ENCODE data around the gene DCHS1.

DCHS1 gene

GRCh38 chr11:6616596-6617250, 38.9 kb downstream of the DCHS1 start:
- Histone ChIP-seq H3K27me3 (no peaks in the 10 kb centered on the region), H3K9me3 (no peaks in the 10 kb centered on the region), H3K4me1 (no peaks in the 10 kb centered on the region), H3K36me3 (no peaks in the 10 kb centered on the region), H3K4me3 (ENCODE audit: low read depth, low read length) (no peak overlapping the region)
- TF ChIP-seq, protein P1, sequence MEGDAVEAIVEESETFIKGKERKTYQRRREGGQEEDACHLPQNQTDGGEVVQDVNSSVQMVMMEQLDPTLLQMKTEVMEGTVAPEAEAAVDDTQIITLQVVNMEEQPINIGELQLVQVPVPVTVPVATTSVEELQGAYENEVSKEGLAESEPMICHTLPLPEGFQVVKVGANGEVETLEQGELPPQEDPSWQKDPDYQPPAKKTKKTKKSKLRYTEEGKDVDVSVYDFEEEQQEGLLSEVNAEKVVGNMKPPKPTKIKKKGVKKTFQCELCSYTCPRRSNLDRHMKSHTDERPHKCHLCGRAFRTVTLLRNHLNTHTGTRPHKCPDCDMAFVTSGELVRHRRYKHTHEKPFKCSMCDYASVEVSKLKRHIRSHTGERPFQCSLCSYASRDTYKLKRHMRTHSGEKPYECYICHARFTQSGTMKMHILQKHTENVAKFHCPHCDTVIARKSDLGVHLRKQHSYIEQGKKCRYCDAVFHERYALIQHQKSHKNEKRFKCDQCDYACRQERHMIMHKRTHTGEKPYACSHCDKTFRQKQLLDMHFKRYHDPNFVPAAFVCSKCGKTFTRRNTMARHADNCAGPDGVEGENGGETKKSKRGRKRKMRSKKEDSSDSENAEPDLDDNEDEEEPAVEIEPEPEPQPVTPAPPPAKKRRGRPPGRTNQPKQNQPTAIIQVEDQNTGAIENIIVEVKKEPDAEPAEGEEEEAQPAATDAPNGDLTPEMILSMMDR (IDR thresholded peaks at IDR 0.05; ENCODE audit: low read depth, low read length) = no peak
- DNase-seq = no peak

DNA sequence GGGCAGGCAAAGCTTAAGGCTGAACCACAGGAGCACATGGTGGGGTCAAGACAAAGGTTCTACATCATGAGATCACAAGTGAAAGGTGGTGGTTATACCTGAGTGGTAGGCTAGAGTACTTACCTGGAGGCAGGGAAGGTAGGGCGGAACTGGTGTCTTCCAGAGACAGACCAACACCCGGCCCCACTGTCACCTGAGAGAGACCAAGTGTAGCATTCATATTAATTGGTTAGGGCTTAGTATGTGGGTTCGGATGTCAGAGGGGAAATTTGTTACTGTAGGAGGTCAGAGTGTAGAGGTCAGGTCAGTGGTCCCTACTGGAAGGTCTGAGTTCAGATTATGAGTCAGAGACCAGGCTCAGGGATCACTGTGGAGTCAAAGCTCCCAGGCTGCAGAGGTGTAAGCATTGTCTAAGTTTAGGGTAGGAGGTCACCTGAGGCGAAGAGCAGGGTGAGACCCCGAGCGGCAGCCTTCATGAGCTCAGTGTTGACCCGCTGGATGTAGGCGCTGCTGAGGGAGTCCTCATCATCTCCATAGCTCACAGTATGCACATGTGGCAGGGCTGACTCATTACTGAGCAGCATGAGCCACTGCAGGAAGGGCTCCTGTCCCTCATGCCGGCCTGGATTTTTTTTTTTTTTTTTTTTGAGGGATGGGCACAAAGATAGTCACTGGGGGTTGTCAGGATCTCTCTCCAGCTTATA, 39.6 kb downstream of the DCHS1 start:
- DNase-seq = no peak
- TF ChIP-seq, protein P1 (IDR thresholded peaks at IDR 0.05; ENCODE audit: low read depth, low read length) = no peak
- Histone ChIP-seq H3K9me3 (no peaks in the 10 kb centered on the region), H3K4me3 (ENCODE audit: low read depth, low read length) (no peak overlapping the region), H3K4me1 (no peaks in the 10 kb centered on the region), H3K27me3 (no peaks in the 10 kb centered on the region), H3K36me3 (no peaks in the 10 kb centered on the region)

- H3K9me3 ChIP-seq = no peaks in the 10 kb centered on the region
- DNase-seq = no peak
- H3K27me3 ChIP-seq = no peaks in the 10 kb centered on the region
- TF ChIP-seq, protein P1 (IDR thresholded peaks at IDR 0.05; ENCODE audit: low read depth, low read length) = no peak
- H3K4me3 ChIP-seq (ENCODE audit: low read depth, low read length) = no peak overlapping the region
- H3K4me1 ChIP-seq = no peaks in the 10 kb centered on the region
- H3K36me3 ChIP-seq = peaks cover 6% of the 10 kb centered on the region
These were observed 40.6 kb downstream of the DCHS1 start for GRCh38 chr11:6615046-6615445.

GRCh38 chr11:6614446-6614845, 41.2 kb downstream of the DCHS1 start:
- H3K36me3 ChIP-seq = peaks cover 9% of the 10 kb centered on the region
- no peaks in the 10 kb centered on the region for H3K4me1 ChIP-seq
- H3K27me3 ChIP-seq = no peaks in the 10 kb centered on the region
- no peak overlapping the region for H3K4me3 ChIP-seq (ENCODE audit: low read depth, low read length)
- no peaks in the 10 kb centered on the region for H3K9me3 ChIP-seq
- TF ChIP-seq, protein P1 (IDR thresholded peaks at IDR 0.05; ENCODE audit: low read depth, low read length) = no peak
- no peak for DNase-seq

DNA sequence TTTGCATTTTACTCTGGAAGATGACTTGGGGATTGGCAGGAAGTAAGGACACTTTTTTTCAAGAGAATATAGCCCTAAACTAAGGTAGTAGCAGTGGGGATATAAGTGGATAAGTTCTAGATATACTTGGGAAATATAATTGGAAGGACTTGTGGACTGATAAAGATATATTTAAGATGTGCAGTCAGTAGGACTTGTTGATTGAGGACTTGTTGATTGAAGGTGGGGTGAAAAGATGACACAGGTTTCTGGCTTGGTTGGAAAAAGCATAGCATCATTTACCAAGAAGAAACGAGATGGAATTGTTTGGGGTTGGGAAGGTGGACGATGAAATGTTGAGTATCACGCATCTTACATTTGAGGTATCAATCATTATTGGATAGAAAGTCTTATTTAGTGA, 42.1 kb downstream of the DCHS1 start:
- DNase-seq = no peak
- H3K9me3 ChIP-seq = no peaks in the 10 kb centered on the region
- H3K36me3 ChIP-seq = peaks cover 9% of the 10 kb centered on the region
- no peaks in the 10 kb centered on the region for H3K4me1 ChIP-seq
- no peaks in the 10 kb centered on the region for H3K27me3 ChIP-seq
- no peak overlapping the region for H3K4me3 ChIP-seq (ENCODE audit: low read depth, low read length)
- TF ChIP-seq, protein P1 (IDR thresholded peaks at IDR 0.05; ENCODE audit: low read depth, low read length) = no peak
